HG02884 (cell line): ENCODE results near the gene PRADC1.
"Not testable (repeated sequence)": the region's sequence is repeated elsewhere in the genome, so short reads cannot be mapped to it uniquely, and the experiment has no call there.

ENCODE experiments used
- ATAC-seq: cut with Tn5 transposase; IDR thresholded peaks from one replicate; pipeline ENCODE4 v1.9.1; 2021; ENCODE audit warnings: mild to moderate bottlenecking, moderate library complexity; ENCODE audit not compliant: unreplicated experiment

The PRADC1 gene

DNA sequence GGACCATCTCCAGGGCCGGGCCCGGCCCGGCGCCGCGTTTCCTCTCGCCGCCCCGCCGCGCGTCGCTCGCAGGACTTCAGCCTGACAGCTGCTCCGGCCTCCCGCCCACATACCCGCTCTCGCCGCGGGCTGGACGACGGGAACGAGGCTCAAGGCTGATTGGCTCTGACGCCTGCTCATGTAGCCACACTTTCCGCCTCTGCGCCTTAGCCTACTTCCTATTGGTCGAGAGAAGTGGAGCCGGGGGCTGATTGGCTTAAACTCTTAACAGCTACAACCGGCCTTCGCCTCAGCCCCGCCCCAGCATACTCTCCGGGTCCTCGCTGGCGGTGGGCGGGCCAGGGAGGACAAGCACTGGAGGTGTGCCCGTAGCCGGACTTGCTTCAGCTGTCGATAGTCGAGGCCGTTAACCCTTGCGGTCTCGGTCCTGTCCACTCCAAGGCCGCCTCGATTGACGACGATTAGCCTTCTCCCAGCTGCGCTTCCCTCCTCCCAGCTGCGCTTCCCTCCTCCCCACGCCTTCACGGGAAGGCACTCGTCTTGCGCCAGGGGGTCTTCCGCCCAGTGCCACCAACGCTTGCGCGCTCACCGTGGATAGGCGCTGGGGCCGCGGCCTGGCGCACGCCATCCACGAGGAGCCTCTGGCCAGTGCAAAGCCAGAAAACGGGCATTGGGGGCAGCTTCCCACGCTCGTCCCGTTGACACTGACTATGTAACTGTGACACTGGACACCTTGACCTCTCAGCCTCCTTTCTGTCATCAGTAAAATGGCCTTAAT, at the start of gene PRADC1:
PRADC1 (minus strand) TSS at position 86 of the 778 bp plus-strand sequence; CDS start at position 7, 79 bp downstream.
- ATAC-seq, result peak; percentile 87

DNA sequence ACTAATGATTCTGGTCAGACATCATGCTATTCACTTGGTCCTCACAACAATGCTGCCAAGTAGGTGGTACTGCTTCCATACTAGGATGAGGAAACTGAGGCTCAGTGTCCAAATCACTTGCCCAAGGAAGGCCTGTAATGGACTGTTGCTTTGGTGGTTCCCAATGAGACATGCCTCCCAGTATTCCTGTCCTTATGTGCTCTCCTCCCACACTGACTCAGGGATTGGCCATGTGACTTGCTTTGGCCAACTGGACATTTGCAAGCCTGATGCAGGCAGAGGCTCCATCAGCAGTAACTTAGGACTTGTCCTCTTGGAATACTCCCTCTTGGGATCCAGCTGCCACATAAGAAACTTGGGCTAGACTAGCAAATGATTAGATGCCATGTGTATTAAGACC, 48.2 kb upstream of the PRADC1 start:
- ATAC-seq, result no peak

DNA sequence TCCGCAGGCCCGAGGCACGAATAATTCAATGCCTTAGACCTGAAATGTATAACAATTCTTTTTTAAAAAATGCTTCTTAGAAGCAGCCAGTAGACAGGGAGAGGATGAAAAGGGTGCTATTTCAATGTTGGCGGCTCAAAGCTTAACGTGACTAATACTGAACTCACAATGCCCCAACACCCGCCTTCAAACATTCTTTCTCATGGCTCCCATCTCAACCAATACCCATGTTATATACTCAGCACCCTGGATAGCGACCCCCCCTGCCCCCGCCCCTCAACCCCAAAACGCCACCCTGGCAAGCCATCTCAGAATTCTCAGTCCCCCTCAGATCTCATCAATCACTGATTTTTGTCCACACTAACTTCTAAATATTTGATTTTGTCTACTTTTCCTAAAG, 46.8 kb upstream of the PRADC1 start:
- no peak for ATAC-seq

DNA sequence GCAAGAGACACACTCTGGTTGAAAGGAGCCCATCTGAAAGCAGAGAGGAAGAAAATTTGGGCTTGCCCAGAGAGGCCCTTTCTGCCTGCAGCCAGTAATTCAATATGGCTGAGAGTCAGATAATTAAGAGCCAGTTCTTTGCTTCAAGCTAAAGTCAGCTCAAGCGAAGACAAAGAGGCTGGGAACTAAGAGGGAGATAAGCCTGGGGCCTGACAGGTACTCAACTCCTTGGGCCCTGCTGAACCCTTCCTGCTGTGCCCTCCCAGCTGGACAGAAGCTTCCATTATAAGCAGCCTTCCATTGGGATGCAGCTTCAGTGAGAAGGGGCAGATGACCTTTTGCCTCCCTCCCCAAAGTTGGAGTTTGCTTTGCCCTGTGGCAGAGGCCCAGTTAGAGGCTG, 39.2 kb upstream of the PRADC1 start:
- ATAC-seq, result no peak

DNA sequence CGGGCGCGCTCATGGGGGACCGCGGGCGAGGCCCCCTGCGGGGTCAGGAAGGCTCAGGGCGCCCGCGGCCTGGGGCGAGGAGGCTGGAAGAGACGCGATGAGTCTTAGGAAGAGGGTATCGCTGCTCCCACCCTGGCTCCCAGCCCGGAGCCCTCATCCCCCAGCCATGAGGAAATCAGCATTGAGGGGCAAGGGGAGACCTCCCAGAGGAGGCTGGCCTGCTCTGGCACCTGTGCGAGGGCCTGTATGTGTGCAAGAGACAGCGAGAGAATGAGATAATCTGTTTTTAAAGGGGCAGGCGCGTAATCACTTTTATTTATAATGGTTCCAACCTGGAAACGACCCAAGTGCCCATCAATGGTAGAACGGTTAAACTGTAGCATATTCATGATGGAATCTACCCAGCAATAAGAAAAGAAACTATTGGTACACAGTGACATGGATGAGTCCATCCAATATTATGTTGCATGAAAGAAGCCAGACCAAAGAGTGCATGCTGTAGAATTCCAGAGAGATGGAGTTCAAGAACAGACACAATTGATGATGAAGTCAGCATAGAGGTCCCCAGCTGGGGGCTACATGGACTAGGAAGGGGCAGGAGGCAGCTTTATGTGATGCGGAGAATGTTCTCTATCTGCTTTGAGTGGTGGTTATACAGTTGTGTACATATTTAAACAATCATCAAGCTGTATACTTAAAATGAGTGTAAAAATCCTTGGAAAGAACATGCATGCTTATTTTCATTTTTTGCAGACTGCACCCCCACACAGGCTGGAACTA, 36.8 kb upstream of the PRADC1 start:
- ATAC-seq, result peak; percentile 35

DNA sequence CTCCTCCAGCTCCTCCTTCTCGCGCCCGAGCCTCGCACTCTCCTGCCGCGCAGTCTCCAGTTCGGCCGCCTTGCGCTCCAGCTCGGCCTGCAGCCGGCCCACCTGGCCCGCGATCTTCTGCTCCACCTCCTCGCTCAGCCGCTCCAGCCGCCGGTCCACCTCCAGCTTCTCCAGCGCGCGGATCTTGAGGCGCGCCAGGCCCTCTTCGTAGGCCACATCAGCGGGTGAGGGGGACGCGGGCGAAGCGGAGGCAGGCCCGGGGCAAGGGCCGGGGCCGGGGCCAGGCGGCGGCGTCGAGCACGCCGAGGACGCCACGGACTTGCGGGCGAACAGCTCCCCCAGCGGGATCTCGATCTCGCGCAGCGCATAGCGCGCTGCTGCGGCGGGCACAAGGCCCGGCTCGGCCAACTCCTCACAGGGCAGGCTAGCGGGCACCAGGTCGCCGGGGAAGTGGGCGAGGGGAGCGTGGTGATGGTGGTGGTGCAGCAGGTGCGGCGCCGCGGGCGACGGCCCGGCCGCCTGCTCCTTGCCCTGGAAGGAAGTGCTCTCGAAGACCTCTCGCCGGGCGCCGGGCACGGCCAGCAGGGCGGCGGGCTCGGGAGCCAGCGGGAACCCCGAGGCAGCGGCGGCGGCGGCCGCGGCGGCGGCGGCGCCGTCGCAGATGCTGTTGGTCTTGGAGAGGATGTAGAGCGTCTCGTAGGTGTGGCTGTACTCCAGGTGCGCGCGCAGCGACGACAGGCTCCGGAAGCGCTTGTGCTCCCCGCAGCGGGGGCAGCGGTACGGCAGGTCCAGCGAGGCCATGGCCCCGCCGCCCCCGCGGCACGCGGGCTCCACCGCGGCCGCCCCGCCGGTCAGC, 36.0 kb upstream of the PRADC1 start:
- ATAC-seq, result peak; percentile 92

DNA sequence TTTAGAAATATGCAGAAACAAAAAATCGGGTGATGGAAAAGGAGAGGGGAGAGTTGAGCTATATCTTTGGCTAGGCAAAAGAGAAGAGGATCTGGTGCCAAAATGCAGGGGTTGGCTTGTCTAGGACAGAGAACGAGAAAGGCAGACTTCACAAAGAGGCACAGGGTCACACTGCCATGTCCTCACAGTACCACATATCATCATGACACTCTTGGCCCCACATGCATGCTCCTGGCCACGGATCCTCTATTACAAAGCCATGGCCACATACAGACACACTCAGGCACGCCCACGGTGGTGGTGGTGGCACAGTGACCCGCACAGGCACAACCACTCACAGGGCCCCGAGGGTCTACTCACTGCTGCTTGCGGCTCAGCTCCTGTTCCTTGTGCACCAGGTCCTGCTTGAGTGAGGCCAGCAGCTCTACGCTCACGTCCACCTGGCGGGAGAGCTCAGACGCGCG, 35.4 kb upstream of the PRADC1 start:
- no peak for ATAC-seq

DNA sequence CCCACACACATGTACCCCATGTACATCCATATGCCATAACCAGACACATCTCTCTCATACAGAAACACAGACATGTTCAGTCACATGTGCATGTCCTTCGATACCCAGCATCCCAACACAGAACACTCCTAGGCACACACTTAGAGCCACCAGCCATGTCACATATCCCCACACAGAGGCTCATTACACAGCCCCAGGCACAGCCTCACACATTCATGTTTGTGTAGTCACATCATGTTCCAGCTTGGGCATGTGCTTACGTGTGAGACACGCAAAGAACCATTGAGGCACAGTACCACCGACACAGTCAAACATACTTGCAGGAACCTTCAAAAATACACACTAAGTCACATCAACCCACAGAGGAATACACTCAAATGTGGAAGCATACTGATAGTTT, 34.0 kb upstream of the PRADC1 start:
- ATAC-seq, result no peak

DNA sequence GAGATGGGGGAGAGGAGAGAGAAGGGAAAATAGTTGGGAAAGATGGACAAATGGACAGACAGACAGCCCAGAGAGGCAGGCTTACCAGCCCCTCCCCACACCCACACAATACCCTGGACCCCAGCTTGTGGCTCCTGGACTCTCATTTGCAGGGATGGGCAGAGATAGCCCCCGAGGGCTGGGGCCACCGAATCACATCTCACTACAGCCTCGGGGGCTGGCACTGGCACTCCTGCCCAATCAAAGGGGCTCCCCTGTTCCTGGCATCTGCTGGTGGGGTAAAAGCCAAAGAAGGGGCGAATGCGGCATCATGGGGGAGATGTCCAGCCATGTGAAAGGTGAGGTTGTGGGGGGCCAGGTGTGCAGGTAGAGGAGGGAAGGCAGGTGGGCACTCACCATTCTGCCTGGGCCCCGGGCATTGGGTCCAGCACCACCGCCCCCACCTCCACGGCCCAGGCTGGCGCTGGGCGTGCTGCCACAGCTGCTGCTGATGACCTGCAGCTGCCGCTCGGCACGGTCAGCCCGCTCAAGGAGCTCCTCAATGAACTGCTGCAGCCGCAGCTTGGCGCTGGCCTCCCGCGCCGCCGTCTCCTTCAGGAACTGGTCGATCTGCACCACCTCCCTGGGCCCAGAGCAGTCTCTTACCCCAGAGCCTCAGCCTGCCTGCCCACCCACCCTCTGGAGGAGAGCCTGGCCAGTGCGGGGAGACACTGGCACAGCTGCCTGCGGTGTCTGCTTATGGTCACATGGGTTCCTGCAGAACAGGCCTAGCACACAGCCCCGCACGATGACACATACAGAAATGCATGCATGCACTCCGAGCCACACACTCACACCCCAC, 33.2 kb upstream of the PRADC1 start:
- no peak for ATAC-seq

DNA sequence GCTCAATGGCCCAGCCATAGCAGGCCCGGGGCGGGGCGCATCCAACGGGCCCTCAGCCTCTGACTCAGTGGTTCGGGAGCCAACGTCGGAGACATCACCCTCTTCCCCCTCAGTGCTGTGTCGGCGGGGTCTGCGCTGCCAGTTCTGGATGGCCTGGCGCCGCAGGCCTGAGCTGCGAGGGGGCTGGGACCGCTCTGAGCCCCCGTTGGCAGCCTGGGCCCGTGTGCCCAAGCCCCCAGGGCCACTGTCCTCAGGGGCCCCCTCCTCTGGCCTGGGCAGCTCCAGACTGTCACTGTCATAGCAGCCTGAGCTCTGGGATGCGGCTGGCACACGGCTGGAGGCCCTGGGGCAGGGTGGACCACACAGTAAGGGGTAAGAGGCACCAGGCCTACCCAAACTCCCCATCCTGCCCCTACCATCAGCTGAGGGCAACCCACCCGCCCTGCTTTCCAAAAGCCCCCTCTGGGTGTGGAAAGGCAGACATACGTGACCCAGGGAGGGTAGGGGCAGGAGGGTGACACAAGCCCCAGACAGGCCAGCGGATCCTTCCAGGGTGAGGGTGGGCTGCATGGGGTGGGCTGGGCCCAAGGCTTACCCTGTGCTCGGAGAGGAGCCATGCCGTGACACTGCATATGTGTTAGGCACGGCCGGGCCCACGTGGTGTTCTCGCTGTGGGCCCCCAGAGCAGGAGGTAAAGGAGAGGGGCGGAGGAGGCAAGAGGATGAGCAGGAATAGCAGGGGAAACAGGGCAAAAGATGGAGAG, 32.4 kb upstream of the PRADC1 start:
- no peak for ATAC-seq

DNA sequence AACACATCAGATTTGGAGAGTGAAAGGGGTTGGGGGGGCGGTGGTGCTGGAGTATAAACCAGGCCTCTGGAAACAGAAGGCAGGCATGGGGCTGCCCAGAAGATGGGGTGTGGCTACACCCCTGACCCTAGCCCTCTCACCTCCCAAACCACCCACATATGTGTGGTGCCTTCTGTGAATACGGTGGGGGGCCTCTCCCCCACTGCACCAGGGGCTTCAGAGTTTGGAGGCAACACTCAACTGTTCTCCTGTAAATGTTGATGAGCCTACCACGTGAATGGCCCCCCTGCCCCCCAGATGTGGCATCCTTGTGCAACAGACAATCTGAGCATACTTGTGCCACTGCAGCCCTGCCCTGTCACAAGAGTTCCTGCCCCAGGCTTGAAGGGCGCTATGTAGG, 31.7 kb upstream of the PRADC1 start:
- no peak for ATAC-seq

DNA sequence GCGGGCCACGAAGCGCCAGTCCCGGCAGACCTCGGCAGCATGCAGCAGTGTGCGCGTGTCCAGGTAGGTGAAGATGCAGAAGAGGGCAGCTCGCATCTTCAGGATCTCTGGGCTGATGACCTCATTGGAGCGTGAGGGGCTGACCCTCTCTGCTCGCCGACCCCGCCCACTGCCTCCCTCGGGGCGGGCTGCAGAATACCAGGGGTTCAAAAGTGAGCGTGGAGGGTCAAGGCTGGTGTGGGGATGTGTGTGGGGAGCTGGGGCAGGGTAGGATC, 31.2 kb upstream of the PRADC1 start:
- no peak for ATAC-seq

DNA sequence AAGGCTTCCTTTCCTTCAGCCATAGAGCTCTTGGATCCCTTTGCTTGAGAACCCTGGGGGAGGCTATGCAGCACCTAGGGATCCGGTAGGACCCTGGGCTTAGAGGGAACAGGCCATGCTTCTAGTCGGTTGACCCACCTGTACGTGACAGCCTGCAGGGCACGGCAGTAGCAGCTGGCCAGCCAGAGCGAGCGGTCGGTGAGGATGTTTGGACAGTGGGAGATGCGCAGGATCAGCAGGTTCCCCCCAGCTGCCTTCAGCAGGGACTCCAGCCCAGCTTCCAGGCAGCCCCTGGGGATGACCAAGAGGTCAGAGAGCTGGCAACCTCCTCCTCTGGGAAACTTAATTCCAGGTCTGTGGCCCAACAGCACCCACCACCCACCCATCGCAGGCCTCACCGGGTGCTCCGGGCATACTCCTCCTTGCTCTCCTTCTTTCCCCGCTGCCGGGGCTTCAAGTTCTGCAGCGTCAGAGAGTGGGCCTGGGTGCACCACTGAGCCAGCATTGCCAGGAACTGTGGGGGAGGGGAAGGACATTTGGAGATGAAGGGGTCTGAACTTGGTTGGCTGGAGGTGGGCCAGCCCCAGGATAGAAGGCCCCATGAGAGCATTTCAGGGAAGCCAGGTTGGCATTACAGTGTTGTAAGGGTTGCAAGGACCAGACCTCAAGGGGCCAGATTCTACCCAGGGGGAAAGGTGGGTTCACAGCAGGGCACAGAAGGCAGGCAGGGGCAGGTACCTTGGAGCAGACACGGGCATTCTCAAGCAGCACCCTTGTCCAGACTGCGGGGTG, 30.7 kb upstream of the PRADC1 start:
- no peak for ATAC-seq

DNA sequence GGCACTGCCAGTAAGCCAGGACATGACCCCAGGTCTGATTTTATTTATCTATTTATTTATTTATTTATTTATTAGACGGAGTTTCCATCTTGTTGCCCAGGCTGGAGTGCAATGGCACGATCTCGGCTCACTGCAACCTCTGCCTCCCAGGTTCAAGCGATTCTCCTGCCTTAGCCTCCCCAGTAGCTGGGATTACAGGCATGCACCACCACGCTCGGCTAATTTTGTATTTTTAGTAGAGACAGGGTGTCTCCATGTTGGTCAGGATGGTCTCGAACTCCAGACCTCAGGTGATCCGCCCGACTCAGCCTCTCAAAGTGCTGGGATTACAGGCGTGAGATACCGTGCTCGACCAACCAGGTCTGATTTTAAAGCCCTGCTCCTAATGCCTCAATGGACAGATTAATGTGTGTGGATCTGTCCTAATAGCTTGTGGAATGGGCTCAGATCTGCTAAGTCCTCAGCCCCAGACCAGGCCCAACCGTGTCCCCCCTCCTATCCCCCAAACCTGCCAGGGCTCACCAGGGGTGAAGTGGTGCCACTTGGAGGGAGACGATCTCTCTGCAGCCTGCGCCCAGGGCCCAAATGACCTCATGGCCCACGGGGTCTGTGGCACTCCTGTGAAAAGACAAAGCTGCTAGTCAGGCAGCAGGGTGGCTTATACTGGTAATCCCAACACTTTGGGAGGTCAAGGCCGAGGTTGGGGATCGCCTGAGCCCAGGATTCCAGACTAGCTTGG, 29.8 kb upstream of the PRADC1 start:
- ATAC-seq, result not testable (repeated sequence)

DNA sequence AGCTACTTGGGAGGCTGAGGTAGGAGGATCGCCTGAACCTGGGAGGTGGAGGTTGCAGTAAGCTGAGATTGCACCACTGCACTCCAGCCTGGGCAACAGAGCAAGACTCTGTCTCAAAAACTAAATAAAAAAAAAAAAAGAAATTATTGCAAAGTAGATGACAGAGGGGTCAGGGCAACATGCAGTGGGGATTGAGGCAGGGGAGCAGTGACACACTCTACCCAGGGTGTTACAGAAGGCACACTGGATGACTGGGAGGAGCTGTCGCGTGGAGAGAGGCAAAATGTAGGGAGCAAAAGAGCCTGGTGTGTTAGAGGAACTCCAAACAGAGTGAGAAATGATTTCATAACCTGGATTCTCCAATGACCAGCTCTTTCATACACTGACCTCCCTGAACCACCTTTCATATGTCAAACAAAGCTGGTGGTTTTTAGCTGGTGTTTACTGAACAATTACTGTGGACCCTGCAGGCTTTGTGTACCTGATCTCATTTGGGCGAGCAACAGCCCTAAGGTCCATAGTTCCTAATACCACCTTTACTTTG, 29.1 kb upstream of the PRADC1 start:
- ATAC-seq, result no peak

DNA sequence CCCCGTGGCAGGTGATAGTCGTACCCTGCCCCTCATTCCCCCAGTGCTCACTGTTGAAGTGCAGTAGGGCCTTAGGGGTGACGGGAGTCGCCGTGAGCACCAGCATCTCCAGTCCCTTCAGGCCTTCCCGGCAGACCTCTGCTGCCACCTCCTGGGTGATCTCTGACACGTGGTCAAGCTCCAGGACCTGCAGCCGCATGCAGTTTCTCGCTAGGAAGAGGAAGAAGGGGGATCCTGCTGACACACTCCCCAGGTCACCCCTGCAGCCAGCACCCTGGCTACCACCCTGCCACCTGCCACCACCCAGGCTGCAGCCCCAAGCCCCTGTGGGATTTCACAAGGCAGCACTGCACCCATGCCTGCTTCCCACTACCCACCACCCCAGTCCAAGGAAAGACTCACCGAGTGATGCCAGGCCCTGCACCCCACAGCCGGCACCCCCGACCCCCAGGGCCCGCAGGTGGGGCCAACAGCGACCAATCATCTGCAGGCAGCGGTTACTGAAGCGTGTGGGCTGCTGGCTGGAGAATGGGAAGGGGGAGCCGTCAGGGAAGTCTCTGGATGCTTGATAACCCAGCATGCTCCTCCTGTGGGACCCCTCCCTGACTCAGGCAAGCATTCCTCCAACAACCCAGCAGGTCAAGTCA, 27.4 kb upstream of the PRADC1 start:
- ATAC-seq, result no peak

DNA sequence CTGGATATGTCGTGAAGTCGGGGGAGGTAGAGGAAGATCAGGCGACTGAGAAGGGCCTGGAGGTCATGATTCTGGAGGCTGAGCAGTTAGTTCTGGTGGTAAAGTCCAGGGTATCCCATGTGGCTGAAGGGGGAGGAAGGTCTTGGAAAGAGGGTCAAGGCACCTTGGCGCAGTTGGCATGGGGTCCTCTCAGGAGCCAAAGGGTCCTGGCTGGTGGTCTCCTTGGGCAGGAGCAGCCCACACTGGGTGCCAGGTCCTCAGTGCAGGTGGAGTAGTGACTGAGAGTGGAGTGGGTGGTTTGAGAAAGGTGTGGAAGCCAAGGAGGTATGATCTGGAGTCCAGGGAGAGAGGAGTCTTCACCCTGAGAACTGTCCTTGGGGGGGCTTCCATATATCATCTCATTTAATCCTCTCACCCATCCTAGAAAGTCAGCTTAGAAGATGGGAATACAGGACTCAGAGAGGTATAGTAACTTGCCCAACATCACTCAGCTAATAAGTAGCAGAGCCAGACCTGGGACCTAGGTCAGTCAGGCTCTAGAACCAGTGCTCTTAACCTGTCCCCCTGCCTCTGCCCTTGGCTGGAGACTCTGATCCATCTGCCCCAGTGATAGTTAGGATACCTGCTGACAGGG, 26.8 kb upstream of the PRADC1 start:
- ATAC-seq, result no peak
